ENCODE data around the gene NDUFB1.

NDUFB1 gene
- total RNA-seq, result 16.1 to 42.5 (median 28.5) reads per million in 9 experiments

GRCh38 chr14:92121670-92122350 lies at the start of gene NDUFB1, which contains the start of gene CPSF2:
Gene NDUFB1 (minus strand): TSS chr14:92121706. CDS start chr14:92117637, 4,069 bp downstream.
Gene CPSF2 (plus strand): TSS chr14:92121969. CDS start chr14:92130985, 9,016 bp downstream.
- peak within 1 kb of the TSS; percentile 99 to 100 for H3K27ac Mint-ChIP-seq
- no peaks in the 10 kb centered on the region for H3K9me3 Mint-ChIP-seq
- H3K4me1 Mint-ChIP-seq (ENCODE audit: low read depth in 2 of 2), result peaks cover 22 to 42% of the 10 kb centered on the region in 2 donors
- ATAC-seq (replicated peaks) (peak; percentile 88), DNase-seq (peak; percentile 77 to 86 (median 78))
- no peaks in the 10 kb centered on the region for H3K27me3 Mint-ChIP-seq
- H3K4me3 Mint-ChIP-seq, result peak within 1 kb of the TSS; percentile 99
- peaks cover 26% of the 10 kb centered on the region for H3K36me3 Mint-ChIP-seq (ENCODE audit: insufficient read depth)

- ATAC-seq (replicated peaks) (no peak), DNase-seq (no peak)
- Mint-ChIP-seq H3K27ac (no peak overlapping the region), H3K4me1 (ENCODE audit: low read depth in 2 of 2) (peaks cover 0 to 4% of the 10 kb centered on the region in 2 donors), H3K36me3 (ENCODE audit: insufficient read depth) (peaks cover 53% of the 10 kb centered on the region), H3K27me3 (no peaks in the 10 kb centered on the region), H3K4me3 (no peak overlapping the region), H3K9me3 (peaks cover 0 to 2% of the 10 kb centered on the region in 2 donors)
These were observed 43.5 kb upstream of the NDUFB1 start for GRCh38 chr14:92164958-92165357.

GRCh38 chr14:92161521-92161920 lies 40.0 kb upstream of the NDUFB1 start:
- peaks cover 0 to 4% of the 10 kb centered on the region in 2 donors for H3K4me1 Mint-ChIP-seq (ENCODE audit: low read depth in 2 of 2)
- peaks cover 0 to 2% of the 10 kb centered on the region in 2 donors for H3K9me3 Mint-ChIP-seq
- DNase-seq, result no peak
- no peak overlapping the region for H3K4me3 Mint-ChIP-seq
- peaks cover 78% of the 10 kb centered on the region for H3K36me3 Mint-ChIP-seq (ENCODE audit: insufficient read depth)
- no peak for ATAC-seq (replicated peaks)
- no peak overlapping the region for H3K27ac Mint-ChIP-seq
- H3K27me3 Mint-ChIP-seq, result no peaks in the 10 kb centered on the region

GRCh38 chr14:92160619-92161018 lies 39.1 kb upstream of the NDUFB1 start:
- Mint-ChIP-seq H3K4me3 (no peak overlapping the region), H3K27me3 (no peaks in the 10 kb centered on the region)
- DNase-seq, result no peak

GRCh38 chr14:92154283-92154942 lies 32.9 kb upstream of the NDUFB1 start:
- DNase-seq, result no peak
- H3K27me3 Mint-ChIP-seq, result no peaks in the 10 kb centered on the region
- peaks cover 0 to 3% of the 10 kb centered on the region in 2 donors for H3K4me1 Mint-ChIP-seq (ENCODE audit: low read depth in 2 of 2)
- peak overlapping the region; percentile 23 to 78 for H3K27ac Mint-ChIP-seq
- H3K36me3 Mint-ChIP-seq (ENCODE audit: insufficient read depth), result peaks cover 79% of the 10 kb centered on the region
- no peak overlapping the region for H3K4me3 Mint-ChIP-seq
- no peaks in the 10 kb centered on the region for H3K9me3 Mint-ChIP-seq
- ATAC-seq (replicated peaks), result no peak

More at GRCh38 chr14:92160619-92161018, 39.1 kb upstream of the NDUFB1 start:
- Mint-ChIP-seq H3K36me3 (ENCODE audit: insufficient read depth) (peaks cover 85% of the 10 kb centered on the region), H3K27ac (peak overlapping the region in 1 of 2 donors; percentile 71), H3K9me3 (peaks cover 0 to 2% of the 10 kb centered on the region in 2 donors), H3K4me1 (ENCODE audit: low read depth in 2 of 2) (peaks cover 0 to 4% of the 10 kb centered on the region in 2 donors)
- no peak for ATAC-seq (replicated peaks)

GRCh38 chr14:92153581-92153980 lies 32.1 kb upstream of the NDUFB1 start:
- H3K27ac Mint-ChIP-seq, result peak overlapping the region; percentile 23 to 31
- ATAC-seq (replicated peaks), result no peak
- H3K27me3 Mint-ChIP-seq, result no peaks in the 10 kb centered on the region
- no peak for DNase-seq
- no peak overlapping the region for H3K4me3 Mint-ChIP-seq
- H3K4me1 Mint-ChIP-seq (ENCODE audit: low read depth in 2 of 2), result peaks cover 0 to 3% of the 10 kb centered on the region in 2 donors
- peaks cover 79% of the 10 kb centered on the region for H3K36me3 Mint-ChIP-seq (ENCODE audit: insufficient read depth)
- no peaks in the 10 kb centered on the region for H3K9me3 Mint-ChIP-seq

- peaks cover 71% of the 10 kb centered on the region for H3K36me3 Mint-ChIP-seq (ENCODE audit: insufficient read depth)
- no peaks in the 10 kb centered on the region for H3K9me3 Mint-ChIP-seq
- no peak overlapping the region for H3K27ac Mint-ChIP-seq
- DNase-seq (no peak), ATAC-seq (replicated peaks) (no peak)
- peaks cover 10 to 21% of the 10 kb centered on the region in 2 donors for H3K4me1 Mint-ChIP-seq (ENCODE audit: low read depth in 2 of 2)
- no peaks in the 10 kb centered on the region for H3K27me3 Mint-ChIP-seq
- no peak overlapping the region for H3K4me3 Mint-ChIP-seq
These were observed 23.2 kb upstream of the NDUFB1 start for GRCh38 chr14:92144708-92145107.

- Mint-ChIP-seq H3K4me3 (no peak overlapping the region), H3K36me3 (ENCODE audit: insufficient read depth) (peaks cover 71% of the 10 kb centered on the region), H3K27ac (no peak overlapping the region), H3K27me3 (no peaks in the 10 kb centered on the region), H3K4me1 (ENCODE audit: low read depth in 2 of 2) (peaks cover 10 to 21% of the 10 kb centered on the region in 2 donors), H3K9me3 (no peaks in the 10 kb centered on the region)
- DNase-seq, result no peak
- no peak for ATAC-seq (replicated peaks)
These were observed 22.5 kb upstream of the NDUFB1 start for GRCh38 chr14:92143962-92144361.

GRCh38 chr14:92143309-92143708 lies 21.8 kb upstream of the NDUFB1 start:
- Mint-ChIP-seq H3K27ac (no peak overlapping the region), H3K4me3 (no peak overlapping the region), H3K9me3 (no peaks in the 10 kb centered on the region), H3K27me3 (no peaks in the 10 kb centered on the region), H3K4me1 (ENCODE audit: low read depth in 2 of 2) (peaks cover 10 to 21% of the 10 kb centered on the region in 2 donors), H3K36me3 (ENCODE audit: insufficient read depth) (peaks cover 74% of the 10 kb centered on the region)
- no peak for ATAC-seq (replicated peaks)
- no peak for DNase-seq

GRCh38 chr14:92135269-92135668 lies 13.8 kb upstream of the NDUFB1 start:
- H3K36me3 Mint-ChIP-seq (ENCODE audit: insufficient read depth), result peaks cover 78% of the 10 kb centered on the region
- ATAC-seq (replicated peaks) (peak; percentile 36), DNase-seq (no peak)
- no peaks in the 10 kb centered on the region for H3K9me3 Mint-ChIP-seq
- H3K27me3 Mint-ChIP-seq, result no peaks in the 10 kb centered on the region
- H3K27ac Mint-ChIP-seq, result no peak overlapping the region
- no peak overlapping the region for H3K4me3 Mint-ChIP-seq
- peaks cover 0 to 5% of the 10 kb centered on the region in 2 donors for H3K4me1 Mint-ChIP-seq (ENCODE audit: low read depth in 2 of 2)

GRCh38 chr14:92134456-92134855 lies 12.9 kb upstream of the NDUFB1 start:
- no peaks in the 10 kb centered on the region for H3K27me3 Mint-ChIP-seq
- no peak overlapping the region for H3K27ac Mint-ChIP-seq
- H3K4me3 Mint-ChIP-seq, result no peak overlapping the region
- H3K36me3 Mint-ChIP-seq (ENCODE audit: insufficient read depth), result peaks cover 76% of the 10 kb centered on the region
- no peaks in the 10 kb centered on the region for H3K9me3 Mint-ChIP-seq
- ATAC-seq (replicated peaks) (no peak), DNase-seq (no peak)
- H3K4me1 Mint-ChIP-seq (ENCODE audit: low read depth in 2 of 2), result peaks cover 4 to 5% of the 10 kb centered on the region in 2 donors

GRCh38 chr14:92122761-92123160 lies 1.3 kb upstream of the NDUFB1 start:
- Mint-ChIP-seq H3K9me3 (no peaks in the 10 kb centered on the region), H3K4me3 (peak overlapping the region; percentile 99), H3K27me3 (no peaks in the 10 kb centered on the region), H3K27ac (peak overlapping the region; percentile 99 to 100), H3K4me1 (ENCODE audit: low read depth in 2 of 2) (peaks cover 29 to 49% of the 10 kb centered on the region in 2 donors), H3K36me3 (ENCODE audit: insufficient read depth) (peaks cover 28% of the 10 kb centered on the region)
- DNase-seq (no peak), ATAC-seq (replicated peaks) (no peak)

GRCh38 chr14:92122351-92122677 lies 808 bp upstream of the NDUFB1 start:
- peak; percentile 2 for ATAC-seq (replicated peaks)
- Mint-ChIP-seq H3K27me3 (no peaks in the 10 kb centered on the region), H3K9me3 (no peaks in the 10 kb centered on the region), H3K36me3 (ENCODE audit: insufficient read depth) (peaks cover 27% of the 10 kb centered on the region), H3K4me1 (ENCODE audit: low read depth in 2 of 2) (peaks cover 27 to 48% of the 10 kb centered on the region in 2 donors), H3K27ac (peak overlapping the region; percentile 99 to 100), H3K4me3 (peak overlapping the region; percentile 99)
- no peak for DNase-seq

Measured in effector memory CD8-positive, alpha-beta T cell (primary cell).